DMS 273 (cell line): ENCODE data around the gene GAB1.

Experiments
- DNase-seq: peaks from one replicate; lab custom pipeline; 2025; ENCODE audit not compliant: unreplicated experiment; lab: John Stamatoyannopoulos, UW

Gene GAB1

GRCh38 chr4:143336781-143337599, at the start of gene GAB1:
TSS of gene GAB1 (plus strand) at chr4:143336876. CDS start at chr4:143337189, 313 bp downstream.
- peak; percentile 85 for DNase-seq

GRCh38 chr4:143287572-143287923, 49.1 kb upstream of the GAB1 start:
- DNase-seq, result no peak

DNA sequence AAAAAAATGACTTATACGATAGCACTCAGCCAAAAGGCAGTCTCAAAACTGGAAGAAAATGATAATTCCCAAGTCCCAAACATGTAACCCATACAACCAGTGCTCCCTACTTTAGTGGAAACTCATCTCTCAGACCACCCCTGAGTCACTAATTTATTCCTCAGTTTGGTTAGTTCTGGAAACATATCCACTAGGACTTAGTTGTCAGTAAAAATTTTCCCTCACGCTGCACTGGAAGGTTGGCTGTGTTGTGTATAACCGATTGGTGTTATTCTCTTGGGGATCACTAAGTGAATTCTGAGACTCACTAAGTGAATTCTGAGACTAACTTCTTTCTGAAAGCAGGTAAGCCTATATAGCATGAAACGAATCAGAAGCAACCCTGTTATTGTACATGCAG, 48.5 kb upstream of the GAB1 start:
- DNase-seq, result no peak

DNA sequence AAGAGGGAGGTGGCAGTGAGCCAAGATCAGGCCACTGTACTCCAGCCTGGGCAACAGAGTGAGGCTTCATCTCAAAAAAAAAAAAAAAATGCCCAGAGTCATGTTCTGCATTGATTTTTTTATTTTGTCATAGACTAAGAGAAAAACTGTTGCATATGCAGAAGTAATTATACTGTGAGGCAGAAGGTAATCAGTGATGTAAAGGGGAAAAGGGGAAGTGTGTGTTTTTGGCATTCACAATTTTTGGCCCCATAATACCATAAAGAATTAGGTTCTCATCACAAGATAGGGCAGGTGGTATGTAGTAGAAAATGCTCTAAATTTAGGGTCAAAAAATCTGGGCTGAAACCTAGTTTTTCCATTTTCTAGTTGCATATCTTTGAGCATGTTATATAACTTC, 47.3 kb upstream of the GAB1 start:
- DNase-seq, result no peak

DNA sequence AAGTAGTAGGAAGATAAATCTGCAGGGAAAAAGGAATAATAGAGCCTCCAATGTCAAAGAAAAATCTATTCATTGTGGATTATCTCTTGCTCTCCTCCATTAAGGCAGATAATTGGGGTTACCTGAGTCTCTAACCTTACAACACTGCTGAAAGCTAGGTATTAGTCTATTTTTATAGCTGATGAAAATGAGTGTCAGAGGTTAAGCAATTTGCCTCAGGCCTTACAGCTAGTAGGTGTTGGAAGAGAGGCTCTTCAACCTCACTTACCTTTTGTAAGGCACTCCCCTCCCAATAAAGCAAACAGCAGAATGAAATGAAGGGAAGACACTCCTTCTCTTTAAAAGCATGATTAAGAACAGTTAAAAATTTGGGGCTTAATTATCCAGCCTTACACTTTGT, 45.4 kb upstream of the GAB1 start:
- no peak for DNase-seq

- no peak for DNase-seq
These were observed 43.8 kb upstream of the GAB1 start for GRCh38 chr4:143292858-143293257.

DNA sequence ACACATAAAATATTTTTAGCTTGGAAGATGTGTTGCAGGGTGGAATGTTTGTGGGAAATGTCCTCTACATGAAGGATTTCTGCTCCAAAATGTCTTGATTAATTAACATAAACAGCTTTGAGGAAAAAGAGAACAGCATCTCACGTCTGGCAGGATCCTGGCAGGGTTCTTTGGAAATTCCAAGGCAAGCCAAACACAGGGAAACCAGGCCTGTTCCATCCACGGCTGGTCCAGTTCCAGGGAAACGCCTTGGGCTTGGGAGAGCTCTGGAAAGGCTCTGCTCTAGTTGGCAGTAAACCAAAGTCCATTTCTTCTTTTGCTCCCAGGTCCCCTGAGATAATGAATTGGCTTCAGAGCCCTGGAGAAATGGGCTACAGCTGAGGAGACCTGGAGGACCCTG, 42.4 kb upstream of the GAB1 start:
- no peak for DNase-seq

GRCh38 chr4:143294710-143295275, 41.9 kb upstream of the GAB1 start:
- no peak for DNase-seq

DNA sequence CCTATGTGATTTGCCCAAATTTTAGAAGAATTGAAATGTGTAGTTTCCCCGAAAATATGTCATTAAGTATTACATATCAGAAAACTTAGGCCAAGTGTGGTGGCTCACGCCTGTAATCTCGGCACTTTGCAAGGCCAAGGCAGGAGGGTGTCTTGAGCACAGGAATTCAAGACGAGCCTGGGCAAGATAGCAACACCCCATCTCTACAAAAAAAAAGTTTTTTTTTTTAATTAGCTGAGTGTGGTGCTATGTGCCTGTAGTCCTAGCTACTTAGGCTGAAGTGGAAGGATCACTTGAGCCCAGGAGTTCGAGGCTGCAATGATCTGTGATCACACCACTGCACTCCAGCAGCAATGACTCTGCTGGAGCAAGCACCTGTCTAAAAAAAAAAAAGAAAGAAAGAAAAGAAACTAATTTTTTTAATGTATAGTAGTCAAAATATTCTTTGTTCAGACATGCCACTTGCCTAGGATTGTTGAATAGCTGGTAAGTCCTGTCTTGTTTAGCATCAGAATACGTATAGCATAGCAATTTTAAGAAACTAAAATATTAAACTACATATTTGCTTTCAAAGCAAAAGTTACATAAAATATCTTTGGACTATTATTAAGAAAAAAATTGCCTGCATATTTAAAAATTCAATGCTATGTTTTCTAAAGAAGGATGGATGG, 40.1 kb upstream of the GAB1 start:
- no peak for DNase-seq

DNA sequence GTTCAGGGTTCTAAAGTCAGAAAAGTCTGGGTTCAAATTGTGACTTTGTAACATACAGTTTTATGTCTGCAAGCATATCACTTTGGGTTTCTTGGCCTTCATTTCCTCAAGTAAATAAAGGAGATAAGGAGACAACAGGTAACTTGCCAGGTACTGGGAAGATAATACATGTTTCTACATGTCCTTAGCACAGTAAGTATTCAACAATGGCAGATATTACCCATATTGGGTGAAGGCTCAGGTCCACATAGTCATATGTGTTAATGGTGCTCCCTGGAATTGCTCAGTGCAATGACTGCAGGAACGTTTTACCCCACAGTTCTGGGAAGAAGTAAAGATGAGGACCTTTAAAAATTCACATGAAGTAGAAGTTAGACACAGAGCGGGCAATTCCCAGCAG, 35.8 kb upstream of the GAB1 start:
- no peak for DNase-seq

DNA sequence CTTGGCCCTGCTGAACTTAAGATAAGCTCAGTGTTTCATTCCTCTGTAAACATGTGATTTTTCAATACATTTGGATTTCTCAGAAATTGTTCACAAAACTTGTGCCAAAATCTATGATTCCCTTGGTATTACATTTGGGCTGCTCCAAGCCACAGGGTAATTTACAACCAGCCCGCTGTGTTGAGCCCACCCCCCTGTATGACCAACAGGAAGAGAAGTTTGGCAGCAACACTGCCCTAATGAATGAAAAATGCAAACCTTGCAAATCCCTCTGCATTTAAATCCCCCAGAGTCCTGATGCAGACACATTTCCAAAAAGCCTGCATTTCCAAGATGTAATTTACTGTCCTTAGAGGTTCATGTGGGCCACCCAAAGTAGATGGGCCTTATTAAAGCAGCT, 34.1 kb upstream of the GAB1 start:
- DNase-seq, result no peak

DNA sequence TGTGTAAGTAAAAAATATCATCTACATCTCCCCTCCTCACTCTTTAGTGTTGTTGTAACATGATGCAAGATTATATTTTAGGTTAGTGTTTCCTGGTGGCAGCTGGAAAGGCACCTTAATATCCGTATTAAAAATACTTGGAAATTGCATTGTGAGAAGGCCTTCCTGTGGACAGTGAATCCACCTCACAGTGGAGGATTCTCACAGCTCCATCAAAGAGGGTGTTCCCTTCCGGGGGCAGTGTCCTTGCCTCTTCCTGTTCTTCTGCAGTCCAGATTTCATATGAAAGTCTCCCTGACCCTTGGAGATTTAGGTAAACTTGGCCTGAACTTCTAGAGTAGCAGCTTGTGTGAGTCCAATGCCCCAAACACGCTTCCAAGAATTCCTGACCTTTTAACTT, 29.9 kb upstream of the GAB1 start:
- DNase-seq, result no peak

- no peak for DNase-seq
These were observed 29.1 kb upstream of the GAB1 start for GRCh38 chr4:143307531-143307930.

DNA sequence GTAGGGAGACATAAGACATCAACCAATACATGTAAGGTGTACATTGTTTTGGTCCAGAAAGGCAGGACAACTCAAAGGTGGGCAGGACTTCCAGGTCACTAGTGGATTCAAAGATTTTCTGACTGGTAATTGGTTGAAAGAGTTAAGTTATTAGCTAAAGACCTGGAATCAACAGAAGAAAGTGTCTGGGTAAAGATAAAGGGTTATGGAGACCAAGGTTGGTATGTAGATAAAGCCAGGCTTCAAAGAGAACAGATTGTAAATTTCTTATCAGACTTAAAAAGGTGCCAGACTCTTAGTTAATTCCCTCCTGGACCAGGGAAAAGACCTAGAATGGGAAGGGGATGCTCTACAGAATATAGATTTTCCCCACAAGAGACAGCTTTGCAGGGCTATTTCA, 28.3 kb upstream of the GAB1 start:
- DNase-seq, result no peak

GRCh38 chr4:143311924-143312323, 24.8 kb upstream of the GAB1 start:
- no peak for DNase-seq

GRCh38 chr4:143313521-143313920, 23.2 kb upstream of the GAB1 start:
- no peak for DNase-seq

DNA sequence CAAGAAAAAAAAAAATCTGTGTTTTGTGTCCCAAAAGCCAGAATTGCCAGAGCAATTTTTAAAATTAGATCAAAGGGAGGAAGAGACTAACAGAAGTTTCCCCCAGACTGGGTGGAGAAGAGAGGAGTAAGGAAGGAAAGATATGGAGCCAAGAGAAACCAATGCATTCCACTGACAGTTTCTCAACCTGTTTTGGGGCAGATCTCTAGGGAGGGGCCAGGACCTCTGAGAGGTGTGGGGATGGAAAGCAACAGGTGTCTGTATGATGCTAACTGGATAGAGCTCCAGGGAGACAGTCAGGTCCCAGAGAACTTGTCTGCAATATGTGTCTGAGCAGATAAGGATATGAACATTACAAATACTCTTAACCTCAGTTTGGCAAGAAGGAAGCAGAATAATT, 22.7 kb upstream of the GAB1 start:
- no peak for DNase-seq

- no peak for DNase-seq
These were observed 16.6 kb upstream of the GAB1 start for GRCh38 chr4:143320113-143320512.

- no peak for DNase-seq
These were observed 9.9 kb upstream of the GAB1 start for GRCh38 chr4:143326735-143327134.

DNA sequence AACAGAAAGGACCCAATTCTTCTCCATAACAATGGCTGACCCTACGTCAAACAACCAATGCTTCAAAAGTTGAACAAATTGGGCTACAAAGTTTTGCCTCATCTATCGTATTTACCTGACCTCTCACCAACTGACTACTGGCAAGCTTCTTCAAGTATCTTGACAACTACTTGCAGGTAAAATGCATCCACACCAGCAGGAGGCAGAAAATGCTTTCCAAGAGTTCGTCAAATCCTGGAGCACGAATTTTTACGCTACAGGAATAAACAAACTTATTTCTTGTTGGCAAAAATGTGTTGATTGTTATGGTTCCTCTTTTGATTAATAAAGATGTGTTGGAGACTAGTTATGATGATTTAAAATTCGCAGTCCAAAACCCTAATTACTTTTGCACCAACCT, 6.7 kb upstream of the GAB1 start:
- DNase-seq, result no peak

DNA sequence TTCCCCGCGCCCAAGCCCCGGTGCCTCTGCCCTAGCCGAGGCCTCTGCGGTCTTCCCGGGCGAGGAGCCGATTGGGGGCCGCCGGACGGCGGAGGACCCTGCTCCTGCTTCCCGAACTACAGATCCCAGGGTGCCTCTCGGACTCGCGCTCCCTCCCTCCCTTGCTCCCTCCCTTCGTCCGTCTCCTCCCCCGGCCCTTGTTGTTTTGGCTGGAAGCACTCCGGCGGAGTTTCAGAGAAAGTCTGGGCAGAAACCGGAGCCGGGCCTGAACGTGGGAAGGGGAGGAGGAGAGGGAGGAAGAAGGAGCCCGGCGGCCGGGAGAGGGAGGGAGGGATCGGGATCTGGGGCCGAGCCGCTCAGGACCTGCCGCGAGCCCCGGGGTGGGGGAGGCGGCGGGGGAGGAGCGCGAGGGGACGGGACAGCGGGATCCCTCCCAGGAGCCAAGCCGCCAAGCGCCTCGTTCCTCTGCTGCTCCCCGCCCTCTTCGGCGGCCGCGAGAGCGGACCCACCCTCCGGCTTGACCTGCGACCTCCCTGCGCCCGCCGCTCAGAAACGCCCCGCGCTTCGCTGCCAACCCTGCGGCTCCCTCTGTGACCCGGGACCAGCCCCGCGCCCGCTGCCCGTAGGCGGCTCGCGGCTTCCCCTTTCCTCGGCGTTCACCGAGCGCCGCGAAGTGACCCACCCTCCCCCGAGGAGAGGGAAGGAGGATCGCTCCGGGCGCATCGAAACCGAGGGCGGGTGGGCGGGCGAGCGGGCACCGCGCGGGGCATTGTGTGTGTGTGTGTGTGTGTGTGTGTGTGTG, 496 bp upstream of the GAB1 start:
- DNase-seq, result peak; percentile 91
